Superior temporal gyrus (tissue), 1 donor: ENCODE measurements around the gene ENO3.
A peak's percentile ranks its signal among the peaks of the same experiment; 100 is the strongest.
"Not testable (repeated sequence)": the region's sequence is repeated elsewhere in the genome, so short reads cannot be mapped to it uniquely, and the experiment has no call there.

Experiments used
- DNase-seq: peaks from one replicate; pipeline ENCODE4 v3.0.0-alpha.2; 2016; ENCODE audit errors: extremely low spot score

Gene ENO3

DNA sequence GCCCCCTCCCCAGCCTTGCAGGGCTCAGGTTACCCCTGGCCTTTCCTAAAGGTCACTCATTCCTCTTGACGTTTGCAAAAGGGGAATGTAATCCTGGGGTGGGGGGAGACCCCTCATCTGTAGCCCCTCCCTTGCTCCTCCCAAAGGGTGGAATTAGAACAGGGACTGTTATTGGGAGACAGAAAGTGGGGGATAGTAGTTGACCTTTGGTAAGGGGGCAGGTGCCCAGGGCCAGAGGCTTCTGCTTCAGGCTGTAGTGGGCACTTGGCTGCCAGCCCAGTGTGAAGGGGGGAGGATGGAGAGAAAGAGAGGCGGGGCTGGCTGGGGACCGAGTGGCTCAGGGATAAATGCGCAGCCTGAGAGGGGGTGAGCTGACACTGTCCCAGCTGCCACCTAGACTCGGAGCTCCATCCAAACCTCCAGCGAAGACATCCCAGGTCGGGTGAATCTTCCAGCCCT lies at the start of gene ENO3:
Gene ENO3, plus strand, starts transcription at position 374 of the 459 bp plus-strand sequence. CDS start 711 bp downstream, outside the sequence.
- DNase-seq: no peak

DNA sequence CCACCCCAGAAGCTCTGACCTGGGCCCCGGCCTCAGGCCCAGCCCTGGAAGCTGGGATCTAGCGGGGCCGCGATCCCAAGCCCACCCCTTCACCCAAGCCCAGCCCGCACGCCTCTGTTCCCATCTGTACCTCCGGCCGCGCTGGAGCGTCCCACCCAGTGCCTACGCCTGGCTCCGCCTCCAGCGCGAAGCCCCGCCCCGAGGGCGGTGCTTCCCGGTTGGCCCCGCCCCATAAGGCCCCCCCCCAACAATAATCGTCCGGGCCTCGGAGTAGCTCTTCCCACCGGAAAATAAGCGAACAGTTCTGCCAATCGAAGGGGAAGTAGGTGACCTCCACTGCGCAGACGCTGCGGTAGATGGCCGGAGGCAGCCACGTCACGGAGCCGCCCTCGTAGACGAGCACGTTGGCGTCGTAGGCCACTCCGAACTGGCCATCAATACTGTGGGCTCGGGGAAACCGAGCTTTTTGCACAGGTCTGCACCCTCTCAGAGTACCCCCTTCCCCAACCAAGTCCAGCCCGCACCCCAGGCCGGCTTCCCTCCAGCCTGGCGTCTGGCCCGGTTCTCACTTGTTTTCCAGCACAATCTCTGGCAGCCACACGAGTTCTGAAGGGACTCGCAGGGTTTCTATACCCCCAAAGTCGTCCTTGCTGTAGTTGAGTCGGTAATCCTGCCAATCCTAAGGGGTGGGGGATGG lies 49.1 kb upstream of the ENO3 start:
- no peak for DNase-seq

DNA sequence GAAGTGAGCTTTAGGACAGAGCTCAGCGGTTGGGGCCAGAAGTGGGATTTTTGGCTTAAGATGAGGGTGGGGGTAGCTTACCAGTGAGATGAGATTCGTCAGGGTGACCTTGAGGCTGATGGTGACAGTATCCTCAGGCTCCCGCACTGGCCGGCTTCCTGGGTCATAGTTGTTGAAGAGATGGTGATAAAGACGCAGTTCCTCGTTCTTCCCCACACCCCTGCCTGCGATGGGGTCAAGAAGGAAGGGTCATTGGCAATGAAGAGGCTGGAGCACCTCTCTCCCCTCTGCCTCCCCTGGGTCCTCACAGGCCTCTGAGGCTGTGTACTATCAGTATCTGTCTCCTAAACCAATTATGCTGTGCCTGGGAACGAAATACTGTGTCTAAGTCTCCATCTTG lies 48.4 kb upstream of the ENO3 start:
- no peak for DNase-seq

DNA sequence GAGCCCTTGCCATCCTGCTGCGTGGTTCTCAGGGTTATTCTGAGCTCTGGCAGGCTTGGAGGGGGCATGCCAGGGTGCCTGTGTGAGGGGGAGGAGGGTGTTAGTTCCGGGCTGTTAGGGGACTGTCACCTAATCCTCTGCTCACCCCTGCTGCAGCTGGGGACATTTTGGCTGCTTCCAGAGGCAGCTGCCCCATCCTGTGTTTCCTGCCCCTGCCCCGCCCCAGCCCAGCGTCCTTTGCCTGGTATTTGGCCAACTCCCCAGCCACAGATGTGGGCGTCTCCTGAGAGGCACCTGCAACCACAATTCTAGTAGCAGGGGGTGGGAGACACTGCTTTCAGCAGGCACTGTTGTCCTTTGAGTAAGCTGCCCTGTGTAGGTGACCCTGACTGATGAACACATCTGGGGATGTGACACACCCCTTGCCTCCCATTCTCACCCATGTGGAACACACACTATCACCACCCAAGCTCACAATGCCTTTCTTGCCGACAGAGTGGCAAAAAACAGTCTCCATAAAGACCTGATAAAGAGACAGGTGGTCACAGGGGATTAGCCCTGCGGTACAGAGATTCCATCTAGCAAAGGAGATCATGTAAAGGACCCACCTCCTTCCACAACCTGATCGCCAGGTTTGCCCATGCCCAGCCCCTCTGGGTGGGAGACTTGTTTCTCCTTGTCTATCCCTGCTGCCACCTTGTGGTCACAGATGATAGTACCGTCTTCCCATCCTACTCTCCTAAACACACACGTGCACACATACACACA lies 47.7 kb upstream of the ENO3 start, which contains the start of gene CHRNE:
Gene CHRNE, minus strand, starts transcription at position 48 of the 768 bp plus-strand sequence. Its CDS starts 35 bp downstream, at position 13.
- DNase-seq: peak; percentile 89

DNA sequence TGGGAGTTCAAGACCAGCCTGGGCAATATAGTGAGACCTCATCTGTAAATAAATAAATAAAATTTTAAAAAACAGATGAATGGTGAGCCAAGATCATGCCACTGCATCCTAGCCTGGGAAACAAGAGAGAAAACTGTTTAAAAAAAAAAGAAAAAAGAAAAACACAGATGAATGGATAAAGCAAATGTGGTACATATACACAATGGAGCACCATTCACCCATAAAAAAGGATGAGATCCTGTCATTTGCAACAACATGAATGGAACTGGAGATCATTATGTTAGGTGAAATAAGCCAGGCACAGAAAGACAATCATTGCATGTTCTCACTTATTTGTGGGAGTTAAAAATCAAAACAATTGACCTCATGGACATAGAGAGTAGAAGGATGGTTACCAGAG lies 44.3 kb upstream of the ENO3 start:
- not testable (repeated sequence) for DNase-seq

DNA sequence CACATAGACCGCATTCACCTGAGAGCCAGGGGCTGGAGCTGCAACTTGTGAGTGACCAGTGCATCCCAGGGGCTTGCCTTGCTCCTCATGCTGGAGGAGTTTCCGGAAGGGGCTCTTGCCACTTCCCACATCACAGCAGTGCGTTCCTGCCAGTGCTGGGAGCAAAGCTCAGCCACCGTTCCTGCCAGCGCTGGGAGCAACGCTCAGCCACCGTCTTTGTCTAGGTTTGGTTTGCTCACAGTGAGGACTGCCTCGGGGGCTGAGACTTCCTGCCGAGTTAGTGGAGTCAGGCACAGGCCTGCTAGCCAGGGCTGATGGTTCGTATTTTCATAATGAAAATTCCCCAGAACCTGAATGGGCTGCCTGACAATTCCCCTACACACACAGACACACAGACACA lies 42.6 kb upstream of the ENO3 start:
- DNase-seq: no peak

DNA sequence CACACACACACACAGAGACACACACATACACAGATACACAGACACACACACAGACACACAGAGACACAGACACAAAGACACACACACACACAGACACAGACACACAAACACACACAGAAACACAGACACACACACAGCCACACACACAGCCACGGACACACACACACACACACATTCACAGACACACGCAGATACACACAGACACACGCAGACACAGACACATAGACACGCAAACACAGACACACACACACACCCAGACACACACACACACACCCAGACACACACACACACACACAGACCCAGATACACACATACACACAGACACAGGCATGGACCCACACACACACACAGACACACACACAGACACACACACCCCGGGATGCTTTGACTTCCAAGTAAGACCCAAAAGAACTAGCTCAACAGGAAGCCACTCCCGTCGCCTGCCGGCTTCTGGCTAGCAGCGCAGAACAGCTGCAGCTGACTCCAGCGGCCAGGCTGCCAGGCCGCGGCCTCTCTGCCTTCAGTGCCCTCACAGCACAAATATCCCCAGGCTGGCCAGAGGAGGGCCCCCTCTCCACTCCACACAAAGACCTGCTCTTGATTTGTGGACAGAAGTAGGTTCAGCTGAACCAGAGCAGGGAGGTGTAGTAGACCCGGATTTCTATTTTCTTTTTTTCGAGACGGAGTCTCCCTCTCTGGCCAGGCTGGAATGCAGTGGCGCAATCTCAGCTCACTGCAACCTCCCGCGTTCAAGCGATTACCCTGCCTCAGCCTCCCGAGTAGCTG lies 42.0 kb upstream of the ENO3 start:
- DNase-seq: peak; percentile 86

DNA sequence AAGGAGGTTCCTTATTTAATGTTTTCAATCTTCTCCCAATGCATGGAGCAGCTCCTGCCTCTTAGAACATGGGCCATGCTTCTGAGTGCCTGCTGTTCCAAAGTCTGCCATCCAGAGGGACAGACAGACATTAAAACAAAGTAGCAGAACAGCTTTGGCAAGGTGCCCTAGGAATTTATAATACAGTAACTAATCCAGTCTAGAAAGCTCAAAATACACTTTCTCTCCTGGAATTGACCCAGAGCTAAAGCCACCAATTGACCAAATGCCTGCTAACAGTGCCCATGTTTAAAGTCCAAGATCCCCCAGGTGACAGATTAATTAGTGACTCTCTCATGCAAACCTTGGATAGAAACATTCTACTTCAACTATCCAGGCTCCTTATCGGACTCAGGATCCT lies 36.9 kb upstream of the ENO3 start:
- DNase-seq: no peak

DNA sequence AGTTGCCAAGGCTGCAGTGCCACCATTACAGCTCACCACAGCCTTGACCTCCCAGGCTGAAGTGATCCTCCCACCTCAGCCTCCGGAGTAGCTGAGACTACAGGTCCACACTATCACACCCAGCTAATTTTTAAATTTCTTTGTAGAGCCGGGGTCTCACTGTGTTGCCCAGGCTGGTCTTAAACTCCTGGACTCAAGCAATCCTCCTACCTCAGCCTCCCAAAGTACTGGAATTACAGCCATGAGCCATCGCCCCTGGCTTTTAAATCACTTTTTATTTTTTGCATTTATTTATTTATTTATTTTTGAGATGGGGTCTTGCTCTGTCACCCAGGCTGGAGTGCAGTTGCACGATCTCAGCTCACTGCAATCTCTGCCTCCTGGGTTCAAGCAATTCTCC lies 36.4 kb upstream of the ENO3 start:
- not testable (repeated sequence) for DNase-seq

DNA sequence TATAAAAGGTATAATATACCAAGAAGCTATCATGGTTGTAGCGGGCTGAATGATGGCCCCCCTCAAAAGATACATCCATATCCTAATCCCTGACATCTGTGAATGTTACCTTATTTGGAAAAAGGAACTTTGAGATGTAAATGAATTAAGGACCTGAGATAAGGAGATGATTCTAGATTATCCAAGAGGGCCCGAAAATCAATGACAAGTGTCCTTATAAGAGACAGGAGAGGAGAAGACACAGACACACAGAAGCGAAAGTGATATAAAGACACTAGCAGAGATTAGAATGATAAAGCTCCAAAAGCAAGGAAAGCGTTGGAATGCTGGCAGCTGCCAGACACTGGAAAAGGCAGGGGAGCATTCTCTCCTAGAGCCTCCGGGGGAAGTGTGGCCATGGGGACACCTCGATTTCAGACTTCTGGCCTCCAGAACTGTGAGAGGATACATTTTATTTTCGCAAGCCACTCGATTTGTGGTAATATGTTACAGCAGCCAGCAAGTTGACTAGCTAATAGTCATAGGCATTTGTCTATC lies 31.3 kb upstream of the ENO3 start:
- DNase-seq: no peak

DNA sequence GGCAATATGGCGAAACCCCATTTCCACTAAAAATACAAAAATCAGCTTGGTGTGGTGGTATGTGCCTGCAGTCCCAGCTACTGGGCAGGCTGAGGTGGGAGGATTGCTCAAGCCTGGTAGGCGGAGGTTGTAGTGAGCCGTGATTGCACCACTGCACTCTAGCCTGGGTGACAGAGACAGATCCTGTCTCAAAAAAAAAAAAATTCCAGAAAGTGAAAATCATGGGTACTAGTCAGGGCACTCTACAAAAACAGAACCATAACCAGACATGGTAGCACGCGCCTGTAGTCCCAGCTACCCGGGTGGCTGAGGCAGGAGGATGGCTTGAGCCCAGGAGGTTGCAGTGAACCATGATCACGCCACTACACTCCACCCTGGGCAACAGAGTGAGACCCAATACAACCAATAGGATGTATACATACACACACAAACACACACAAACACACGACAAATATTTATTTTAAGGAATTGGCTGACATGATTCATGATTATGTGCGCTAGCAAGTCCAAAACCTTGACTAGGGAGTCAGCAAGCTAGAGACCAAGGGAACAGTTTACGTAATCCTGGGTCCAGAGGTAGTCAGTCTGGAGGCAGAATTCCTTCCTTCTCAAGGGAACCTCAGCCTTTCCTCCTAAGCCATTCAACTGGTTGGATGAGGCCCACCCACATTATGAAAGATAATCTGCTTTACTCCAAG lies 30.4 kb upstream of the ENO3 start:
- no peak for DNase-seq

DNA sequence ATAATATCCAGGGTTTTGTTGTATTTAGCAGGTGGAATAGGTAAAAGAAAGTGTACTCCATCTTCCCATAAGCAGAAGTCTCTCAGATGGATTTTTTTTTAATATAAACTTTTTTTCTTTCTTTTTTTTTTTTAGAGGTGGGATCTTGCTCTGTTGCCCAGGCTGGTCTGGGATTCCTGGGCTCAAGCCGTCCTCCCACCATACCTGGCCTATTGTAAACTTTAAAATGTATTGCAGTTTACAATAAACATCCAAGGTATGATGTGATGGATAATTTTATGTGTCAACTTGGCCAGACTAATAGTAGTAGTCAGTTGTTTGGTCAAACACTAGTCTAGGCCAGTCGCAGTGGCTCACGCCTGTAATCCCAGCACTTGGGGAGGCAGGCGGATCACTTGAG lies 29.6 kb upstream of the ENO3 start:
- no peak for DNase-seq

DNA sequence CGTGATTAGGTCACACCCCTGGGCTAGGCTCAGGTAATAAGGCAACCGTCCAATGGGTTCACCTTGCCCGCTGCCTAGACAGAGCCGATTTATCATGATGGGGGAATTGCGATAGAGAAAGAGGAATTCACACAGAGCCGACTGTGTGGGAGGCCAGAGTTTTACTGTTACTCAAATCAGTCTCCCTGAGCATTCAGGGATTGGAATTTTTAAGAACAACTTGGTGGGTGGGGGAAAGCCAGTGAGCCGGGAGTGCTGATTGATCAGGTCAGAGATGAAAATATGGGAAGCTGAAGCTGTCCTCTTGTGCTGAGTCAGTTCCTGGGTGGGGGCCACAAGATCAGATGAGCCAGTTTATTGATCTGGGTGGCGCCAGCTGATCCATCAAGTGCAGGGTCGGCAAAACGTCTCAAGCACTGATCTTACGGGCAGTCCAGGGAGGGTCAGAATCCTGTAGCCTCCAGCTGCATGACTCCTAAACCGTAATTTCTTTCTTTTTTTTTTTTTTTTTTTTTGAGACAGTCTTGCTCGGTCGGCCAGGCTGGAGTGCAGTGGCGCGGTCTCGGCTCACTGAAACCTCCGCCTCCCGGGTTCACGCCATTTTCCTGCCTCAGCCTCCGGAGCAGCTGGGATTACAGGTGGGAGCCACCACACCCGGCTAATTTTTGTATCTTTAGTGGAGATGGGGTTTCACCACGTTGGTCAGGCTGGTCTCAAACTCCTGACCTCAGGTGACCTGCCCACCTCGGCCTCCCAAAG lies 24.2 kb upstream of the ENO3 start:
- not testable (repeated sequence) for DNase-seq

DNA sequence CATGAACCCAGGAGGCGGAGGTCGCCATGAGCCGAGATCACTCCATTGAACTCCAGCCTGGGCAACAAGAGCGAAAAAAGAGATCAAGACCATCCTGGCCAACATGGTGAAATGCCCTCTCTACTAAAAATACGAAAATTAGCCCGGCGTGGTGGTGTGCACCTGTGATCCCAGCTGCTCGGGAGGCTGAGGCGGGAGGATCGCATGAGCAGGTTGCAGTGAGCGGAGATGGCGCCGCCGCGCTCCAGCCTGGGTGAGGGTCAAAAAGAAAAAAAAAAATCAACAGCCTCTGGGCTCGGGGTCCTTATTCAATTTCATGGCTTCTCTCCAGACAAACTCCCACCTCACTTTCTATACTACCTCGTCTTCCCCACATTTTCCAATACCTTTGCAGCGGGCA lies 22.0 kb upstream of the ENO3 start:
- no peak for DNase-seq

DNA sequence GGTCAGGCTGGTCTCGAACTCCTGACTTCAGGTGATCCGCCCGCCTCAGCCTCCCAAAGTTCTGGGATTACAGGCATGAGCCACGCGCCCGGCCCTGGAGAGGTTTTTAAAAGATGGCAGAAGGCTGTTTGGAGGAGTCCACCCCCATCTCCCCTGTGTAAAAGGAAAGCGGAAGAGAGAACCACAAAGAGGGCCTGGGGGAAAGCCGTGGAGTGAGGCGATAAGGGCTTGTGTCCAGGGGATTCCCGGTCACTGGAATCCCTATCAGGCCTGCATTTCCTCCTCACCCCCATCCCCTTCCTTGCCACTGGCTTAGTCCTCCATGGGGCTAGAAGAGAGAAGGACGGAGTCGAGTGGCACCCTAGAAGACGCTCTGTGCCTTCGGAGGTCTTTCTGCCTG lies 19.0 kb upstream of the ENO3 start, which contains the start of gene GP1BA:
Gene GP1BA, plus strand, starts transcription at position 315 of the 400 bp plus-strand sequence. CDS start 328 bp downstream, outside the sequence.
- no peak for DNase-seq

DNA sequence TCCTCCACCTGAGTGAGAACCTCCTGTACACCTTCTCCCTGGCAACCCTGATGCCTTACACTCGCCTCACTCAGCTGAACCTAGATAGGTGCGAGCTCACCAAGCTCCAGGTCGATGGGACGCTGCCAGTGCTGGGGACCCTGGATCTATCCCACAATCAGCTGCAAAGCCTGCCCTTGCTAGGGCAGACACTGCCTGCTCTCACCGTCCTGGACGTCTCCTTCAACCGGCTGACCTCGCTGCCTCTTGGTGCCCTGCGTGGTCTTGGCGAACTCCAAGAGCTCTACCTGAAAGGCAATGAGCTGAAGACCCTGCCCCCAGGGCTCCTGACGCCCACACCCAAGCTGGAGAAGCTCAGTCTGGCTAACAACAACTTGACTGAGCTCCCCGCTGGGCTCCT lies 18.2 kb upstream of the ENO3 start:
- no peak for DNase-seq

DNA sequence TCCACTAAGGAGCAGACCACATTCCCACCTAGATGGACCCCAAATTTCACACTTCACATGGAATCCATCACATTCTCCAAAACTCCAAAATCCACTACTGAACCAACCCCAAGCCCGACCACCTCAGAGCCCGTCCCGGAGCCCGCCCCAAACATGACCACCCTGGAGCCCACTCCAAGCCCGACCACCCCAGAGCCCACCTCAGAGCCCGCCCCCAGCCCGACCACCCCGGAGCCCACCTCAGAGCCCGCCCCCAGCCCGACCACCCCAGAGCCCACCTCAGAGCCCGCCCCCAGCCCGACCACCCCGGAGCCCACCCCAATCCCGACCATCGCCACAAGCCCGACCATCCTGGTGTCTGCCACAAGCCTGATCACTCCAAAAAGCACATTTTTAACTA lies 17.3 kb upstream of the ENO3 start:
- no peak for DNase-seq

DNA sequence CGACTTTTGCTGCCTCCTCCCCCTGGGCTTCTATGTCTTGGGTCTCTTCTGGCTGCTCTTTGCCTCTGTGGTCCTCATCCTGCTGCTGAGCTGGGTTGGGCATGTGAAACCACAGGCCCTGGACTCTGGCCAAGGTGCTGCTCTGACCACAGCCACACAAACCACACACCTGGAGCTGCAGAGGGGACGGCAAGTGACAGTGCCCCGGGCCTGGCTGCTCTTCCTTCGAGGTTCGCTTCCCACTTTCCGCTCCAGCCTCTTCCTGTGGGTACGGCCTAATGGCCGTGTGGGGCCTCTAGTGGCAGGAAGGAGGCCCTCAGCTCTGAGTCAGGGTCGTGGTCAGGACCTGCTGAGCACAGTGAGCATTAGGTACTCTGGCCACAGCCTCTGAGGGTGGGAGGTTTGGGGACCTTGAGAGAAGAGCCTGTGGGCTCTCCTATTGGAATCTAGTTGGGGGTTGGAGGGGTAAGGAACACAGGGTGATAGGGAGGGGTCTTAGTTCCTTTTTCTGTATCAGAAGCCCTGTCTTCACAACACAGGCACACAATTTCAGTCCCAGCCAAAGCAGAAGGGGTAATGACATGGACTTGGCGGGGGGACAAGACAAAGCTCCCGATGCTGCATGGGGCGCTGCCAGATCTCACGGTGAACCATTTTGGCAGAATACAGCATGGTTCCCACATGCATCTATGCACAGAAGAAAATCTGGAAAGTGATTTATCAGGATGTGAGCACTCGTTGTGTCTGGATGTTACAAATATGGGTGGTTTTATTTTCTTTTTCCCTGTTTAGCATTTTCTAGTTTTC lies 16.5 kb upstream of the ENO3 start:
- DNase-seq: no peak

DNA sequence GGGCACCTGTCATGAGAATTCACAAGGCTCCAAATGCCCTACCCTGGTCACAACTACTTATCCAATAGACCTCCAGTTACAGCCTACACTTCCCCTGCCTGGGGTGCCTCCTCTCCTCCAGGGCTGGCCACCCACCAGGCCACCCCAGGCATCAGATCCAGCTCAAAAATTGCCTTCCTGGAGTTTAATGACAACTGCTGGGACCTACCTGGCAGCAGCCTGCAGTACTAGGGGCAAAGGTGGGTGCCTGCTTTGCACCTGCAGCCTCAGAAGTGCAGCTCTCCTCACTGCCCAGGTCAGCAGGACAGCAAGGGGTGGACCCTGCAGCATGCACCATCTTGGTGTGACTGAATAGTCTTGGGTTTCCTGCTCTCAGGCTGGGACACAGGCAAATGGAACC lies 15.3 kb upstream of the ENO3 start:
- no peak for DNase-seq

DNA sequence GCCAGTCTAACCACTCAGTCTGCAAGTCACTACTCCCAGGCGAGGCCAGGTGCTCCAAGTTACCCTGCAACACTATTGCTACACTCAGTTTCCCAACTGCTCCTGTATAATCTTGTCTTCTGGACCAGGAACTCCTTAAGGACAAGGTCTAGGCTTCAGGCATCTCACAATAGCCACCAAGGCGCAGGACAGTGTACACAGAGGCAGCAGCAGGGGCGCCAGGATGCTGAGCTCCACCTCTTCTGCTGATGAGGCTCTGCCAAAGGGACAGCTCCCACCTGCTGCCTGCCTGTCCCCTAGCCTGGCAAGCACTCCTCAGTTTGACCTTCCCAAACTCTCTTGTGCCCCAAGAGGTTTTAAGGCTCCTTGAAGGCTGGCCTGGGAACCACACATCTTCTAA lies 14.5 kb upstream of the ENO3 start:
- DNase-seq: no peak
